IPS-NIHi11 (cell line): Measurements from ENCODE around the gene ADAT2.
"Not testable (repeated sequence)": the region's sequence is repeated elsewhere in the genome, so short reads cannot be mapped to it uniquely, and the experiment has no call there.

Experiments
- DNase-seq: peaks from one replicate; pipeline ENCODE4 v3.0.0; 2012; ENCODE audit warnings: mixed read lengths, low spot score

ADAT2 gene

DNA sequence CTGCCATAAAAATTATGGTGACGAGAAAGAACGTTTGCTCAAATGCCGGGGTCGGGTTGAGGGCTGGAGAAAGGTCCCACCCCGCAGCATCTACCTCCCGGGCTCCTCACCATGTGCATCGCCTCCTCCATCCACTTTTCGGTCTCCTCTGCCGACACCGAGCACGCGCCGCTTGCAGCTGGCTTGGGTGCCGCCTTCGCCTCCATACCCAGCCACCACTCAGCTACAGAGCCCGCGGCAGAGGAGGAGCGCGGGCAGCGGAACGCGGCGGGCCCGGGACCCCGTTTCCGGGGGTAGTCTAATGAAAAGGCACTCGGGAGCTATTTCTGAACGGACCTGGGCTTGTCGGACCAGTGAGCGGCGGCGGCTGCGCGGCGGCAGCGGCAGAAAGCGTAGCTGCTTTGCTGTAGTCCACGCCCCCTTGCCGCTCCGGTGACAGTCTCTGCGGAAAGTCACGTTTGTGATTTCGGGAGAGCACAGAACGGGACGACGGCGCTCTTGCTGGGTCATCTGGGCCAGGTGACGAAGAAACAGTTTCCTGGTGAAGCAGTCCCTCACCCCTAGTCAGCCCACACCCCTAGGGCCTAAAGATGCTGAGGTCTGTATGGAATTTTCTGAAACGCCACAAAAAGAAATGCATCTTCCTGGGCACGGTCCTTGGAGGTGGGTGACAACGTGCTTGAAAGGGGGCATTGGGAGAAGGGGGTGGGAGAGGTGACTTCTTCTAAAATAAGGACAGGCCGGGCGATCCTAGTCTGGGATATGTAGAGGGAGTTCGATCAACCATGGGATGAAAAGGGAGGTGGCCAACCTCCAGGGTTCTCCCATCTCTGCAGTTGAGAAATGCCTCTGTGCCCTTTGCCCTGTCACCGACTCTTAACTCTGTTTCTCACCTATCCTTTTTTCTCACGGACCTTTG lies at the start of gene ADAT2, which contains the start of gene PEX3:
Gene ADAT2, minus strand, starts transcription at position 243 of the 919 bp plus-strand sequence. Its CDS starts 37 bp downstream, at position 206.
Gene PEX3, plus strand, starts transcription at position 353 of the 919 bp plus-strand sequence. Its CDS starts 238 bp downstream, at position 591.
- peak; percentile 93 for DNase-seq

DNA sequence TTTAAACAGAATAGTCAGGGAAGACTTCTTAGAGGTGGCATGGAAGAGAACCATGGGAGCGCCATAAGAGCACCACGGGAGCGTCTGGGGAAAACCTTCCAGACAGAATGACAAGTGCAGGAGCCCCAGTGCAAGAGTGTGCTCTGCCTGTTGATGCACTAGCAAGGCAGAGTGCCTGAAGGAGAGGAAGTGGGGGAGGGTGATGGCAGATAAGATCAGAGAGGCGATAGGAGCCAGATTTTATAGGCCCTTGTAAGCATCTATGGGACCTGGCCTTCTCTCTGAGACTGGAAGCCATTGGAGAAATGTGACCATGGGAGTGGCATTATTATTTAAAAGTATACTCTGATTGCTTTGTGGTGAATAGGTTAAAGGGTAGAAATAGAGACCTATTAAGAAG lies 47.9 kb upstream of the ADAT2 start:
- no peak for DNase-seq

DNA sequence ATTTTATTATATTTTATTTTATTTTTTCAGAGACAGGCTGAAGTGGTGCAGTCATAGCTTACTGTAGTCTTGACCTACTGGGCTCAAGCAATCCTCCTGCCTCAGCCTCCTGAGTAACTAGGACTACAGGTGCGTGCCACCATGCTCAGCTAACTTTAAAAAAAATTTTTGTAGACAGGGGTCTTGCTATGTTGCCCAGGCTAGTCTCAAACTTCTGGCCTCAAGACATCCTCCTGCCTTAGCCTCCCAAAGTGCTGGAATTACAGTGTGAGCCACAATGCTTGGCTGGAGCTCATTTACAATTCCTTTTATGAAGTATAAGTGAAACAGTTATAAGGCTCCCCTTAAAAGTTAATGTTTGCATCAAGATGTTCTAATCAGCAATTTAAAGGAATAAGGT lies 46.5 kb upstream of the ADAT2 start:
- no peak for DNase-seq

DNA sequence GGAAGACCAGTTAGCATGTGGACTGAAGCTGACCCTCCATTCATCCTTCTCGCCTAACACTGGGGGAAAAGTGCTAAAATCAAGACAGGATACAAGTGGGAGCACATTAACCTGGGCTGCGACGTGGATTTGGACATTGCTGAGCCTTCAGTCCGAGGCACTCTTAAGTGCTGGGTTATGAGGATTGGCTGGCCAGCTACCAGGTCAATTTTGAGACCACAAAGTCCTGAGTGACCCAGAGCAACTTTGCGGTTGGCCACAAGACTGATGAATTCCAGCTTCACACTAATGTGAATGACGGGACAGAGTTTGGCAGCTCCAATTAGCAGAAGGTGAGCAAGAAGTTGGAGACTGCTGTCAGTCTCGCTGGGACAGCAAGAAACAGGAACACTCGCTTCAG lies 40.3 kb upstream of the ADAT2 start:
- no peak for DNase-seq

DNA sequence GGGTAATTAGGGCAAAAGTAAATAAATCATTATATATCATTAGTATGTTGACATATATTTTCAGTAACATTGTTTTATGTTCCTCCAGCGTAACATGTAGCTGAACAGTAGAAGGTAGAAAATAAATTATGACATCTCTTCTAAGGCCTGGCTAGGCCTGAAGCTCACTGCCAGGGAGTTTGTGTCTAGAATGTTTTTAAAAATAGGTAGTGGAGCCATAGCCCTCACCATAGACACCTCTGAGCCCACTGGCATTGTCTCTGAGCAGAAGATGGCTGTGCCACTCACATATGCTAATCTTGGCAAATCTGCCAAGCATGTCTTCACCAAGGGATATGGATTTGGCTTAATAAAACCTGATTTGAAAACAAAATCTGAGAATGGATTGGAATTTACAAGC lies 39.7 kb upstream of the ADAT2 start:
- no peak for DNase-seq

DNA sequence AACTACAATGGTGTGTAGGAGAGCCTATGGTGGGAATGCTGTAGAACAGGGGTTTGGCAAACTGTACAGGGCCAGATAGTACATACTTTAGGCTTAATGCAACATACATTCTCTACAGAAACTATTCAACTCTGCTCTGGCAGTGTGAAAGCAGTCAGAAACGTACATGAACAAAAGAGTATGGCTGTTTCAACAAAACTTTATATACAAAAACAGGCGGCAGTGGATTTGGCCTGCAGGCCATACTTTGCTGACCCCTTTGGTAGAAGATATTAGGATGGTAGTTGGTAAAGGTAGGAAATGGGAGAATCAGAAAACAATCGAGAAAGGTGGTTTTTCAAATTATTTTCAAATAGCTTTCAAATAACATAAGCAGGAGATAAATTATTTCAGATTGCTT lies 36.3 kb upstream of the ADAT2 start:
- DNase-seq: no peak

DNA sequence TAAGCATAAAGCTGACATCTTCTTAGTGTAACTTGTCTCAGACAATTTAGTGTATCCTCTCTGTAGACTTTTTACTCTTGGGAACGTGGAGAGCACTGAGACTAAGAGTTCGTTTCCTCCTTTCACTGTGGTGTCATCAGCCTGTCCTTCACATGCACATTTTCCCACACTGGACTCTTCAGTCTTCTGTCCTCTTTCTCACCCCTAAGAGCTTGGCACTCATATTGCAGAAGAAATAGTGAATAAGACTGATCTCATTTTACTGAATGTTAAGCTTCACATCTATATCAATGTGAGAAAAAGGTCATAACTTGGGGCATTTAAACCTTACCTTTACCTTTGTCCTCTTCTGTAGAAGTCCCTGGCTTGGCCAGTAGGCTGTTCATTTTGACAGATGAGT lies 35.5 kb upstream of the ADAT2 start:
- no peak for DNase-seq

DNA sequence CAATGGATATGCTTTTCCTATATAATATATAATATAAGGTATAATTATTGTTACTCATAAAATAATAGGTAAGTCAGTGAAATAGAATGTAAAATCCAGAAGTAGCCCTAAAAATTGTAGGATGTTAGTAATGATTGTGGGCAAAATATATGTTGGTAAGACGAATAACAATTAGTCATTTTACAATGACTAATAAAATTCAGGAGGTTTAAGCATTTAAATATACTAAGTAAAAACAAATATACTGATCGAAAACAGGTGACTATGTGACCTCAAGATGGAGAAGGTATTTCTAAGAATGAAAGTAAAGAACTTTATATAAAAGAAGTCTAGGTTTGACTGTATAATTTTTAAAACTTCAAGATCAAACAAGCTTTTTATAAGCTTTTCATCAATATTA lies 32.1 kb upstream of the ADAT2 start:
- DNase-seq: no peak

DNA sequence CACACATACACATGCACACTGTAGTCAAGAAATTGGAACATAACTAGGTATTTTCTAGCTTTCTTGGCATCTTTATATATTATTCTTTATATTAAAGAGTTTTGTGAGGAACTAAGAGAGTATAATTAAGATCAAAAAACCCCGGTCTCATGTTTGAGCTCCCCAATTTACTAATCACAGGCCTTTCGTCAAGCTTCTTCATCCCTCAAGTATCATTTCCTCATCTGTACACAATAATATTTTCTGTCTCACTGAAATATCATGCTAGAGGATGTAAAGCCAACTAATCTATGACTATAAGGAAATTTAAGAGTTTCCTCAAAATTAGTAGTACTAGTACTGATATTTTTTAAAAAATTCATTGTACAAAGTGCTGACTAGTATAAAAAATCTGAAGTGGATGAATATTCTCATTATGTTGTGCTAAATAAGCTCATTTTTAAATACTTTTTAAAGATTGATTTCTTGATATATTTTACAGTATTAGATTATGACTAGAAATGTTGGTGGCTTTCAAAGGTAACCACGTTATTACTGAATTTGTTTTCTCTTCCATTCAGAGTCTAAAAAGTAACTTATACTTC lies 28.1 kb upstream of the ADAT2 start:
- DNase-seq: no peak

DNA sequence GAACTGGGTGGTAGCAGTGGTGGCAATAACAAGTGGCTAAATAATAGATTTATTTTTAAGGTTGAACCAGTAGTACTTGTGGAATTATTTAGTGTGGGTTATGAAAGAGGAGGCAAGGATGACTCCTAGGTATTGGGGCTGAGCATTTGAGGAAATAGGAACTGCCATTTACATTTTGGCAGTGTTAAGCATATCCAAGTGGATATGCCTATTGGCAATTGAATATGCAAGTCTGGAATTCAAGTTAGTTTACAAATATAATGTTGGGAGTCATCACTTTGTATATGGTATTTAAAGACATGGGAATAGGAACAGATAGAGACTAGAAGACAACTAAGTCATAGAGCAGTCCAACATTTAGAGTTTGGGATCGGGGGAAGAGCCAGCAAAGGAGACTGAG lies 26.1 kb upstream of the ADAT2 start:
- DNase-seq: no peak

DNA sequence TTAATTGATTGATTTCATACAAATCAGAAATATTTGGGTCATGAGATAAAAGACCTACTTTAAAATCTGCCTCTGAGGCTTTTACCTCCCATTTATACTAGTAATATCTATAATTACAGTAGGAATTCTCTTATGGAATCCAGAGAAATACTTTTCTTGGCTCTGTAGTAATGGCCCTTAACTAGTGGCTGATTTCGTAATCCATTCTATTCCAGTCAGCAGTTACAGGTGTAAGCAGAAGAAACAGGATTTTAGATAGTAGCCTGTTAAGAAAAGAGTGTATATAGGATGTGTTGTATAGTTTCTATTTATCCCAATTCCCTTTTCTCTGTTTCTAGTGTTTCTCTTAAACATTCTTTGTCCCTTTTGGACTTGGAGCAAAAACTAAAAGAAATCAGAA lies 21.3 kb upstream of the ADAT2 start:
- DNase-seq: no peak

DNA sequence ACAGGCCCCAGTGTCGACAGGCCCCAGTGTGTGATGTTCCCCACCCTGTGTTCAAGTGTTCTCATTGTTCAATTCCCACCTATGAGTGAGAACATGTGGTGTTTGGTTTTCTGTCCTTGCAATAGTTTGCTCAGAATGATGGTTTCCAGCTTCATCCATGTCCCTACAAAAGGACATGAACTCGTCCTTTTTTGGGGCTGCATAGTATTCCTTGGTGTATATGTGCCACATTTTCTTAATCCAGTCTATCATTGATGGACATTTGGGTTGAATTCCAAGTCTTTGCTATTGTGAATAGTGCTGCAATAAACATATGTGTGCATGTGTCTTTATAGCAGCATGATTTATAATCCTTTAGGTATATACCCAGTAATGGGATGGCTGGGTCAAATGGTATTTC lies 18.3 kb upstream of the ADAT2 start:
- DNase-seq: not testable (repeated sequence)

DNA sequence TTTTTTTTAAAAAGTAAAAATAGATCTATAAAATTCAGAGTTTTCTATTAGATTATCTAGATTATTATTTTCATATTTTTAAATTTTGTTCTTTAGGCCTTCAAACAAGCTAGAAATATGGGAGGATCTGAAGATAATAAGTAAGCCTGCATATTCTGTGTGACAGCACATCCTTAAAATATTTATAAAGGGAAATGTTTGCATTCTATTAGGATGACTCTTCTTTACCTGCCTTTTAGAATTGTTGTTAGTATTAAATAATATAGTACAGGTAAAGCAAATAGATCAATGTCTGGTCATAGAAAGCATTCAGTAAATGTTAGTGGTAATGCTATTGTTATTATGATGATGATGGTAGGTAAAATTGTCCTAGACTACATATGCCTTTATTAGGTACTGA lies 17.5 kb upstream of the ADAT2 start:
- DNase-seq: no peak

DNA sequence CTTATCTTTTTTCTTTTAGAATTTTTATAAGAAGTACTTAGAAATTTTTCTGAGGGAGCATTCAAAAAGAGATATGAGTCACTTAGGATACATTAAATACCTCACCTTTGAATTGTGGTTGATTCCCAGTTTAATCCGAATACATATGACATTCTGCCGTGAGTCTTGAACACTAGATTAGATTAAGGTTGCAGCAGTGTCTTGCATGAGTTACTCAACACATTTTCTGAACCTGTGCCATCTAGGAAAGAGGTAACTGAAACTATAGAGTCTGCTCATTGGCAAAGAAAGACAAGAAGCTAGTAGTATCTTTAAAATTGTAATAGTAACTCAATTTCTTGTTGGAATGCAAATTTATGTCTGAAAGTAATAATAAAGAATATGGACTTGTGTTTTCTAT lies 15.1 kb upstream of the ADAT2 start:
- no peak for DNase-seq

DNA sequence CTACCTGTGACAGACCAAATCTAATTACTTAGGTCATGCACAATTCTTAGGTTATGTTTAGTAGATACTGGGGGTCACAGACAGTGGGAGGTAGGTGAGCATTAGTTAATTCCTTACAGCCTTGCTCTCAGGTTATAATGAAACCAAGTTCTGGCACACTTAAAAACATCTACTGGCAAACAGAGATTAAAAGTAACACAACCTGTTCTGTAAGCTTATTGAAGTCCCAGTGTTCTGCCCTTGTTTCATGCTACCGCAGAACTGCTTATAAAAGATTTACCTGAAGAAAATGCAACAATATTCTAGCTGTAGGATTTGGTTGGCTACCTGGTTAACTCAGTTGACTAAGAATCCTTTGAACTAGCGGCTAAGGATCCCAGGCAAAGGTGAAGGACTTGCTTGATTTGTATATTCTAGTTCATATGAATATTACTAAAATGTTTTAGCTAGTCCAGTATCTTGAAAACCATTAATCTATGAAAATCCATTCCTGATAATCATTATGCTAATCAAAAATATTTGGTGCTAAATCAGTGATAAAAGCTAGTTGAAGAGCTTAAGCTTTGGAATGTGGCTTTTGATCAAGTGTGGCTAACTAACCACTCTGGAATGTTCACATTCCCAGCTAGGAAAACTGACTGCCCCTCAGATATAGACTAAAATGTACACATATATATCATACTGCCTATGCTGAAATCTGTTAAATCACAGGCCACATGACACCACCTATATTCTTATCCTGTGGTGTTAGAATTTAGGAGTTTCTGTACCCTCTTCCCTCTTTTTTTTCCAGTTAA lies 7.3 kb upstream of the ADAT2 start:
- DNase-seq: no peak

DNA sequence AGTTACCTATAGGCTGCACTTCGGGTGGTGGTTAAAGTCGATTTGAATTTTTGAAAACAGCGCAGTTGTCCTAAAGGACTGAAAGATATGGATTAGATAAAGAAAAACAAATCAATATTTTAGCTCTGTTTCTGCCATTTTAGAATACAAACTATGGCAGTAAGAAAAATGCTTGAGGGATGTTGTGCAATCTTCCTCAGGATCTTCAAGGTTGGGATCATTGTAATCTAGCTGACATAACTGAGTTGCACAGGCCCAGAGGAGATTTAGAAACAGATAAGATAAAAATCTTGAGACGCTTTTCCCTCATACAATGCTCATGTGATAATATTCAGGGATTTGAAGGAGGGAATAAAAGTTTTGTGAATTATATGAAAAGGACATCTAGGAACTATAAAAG lies 1.0 kb upstream of the ADAT2 start:
- no peak for DNase-seq

DNA sequence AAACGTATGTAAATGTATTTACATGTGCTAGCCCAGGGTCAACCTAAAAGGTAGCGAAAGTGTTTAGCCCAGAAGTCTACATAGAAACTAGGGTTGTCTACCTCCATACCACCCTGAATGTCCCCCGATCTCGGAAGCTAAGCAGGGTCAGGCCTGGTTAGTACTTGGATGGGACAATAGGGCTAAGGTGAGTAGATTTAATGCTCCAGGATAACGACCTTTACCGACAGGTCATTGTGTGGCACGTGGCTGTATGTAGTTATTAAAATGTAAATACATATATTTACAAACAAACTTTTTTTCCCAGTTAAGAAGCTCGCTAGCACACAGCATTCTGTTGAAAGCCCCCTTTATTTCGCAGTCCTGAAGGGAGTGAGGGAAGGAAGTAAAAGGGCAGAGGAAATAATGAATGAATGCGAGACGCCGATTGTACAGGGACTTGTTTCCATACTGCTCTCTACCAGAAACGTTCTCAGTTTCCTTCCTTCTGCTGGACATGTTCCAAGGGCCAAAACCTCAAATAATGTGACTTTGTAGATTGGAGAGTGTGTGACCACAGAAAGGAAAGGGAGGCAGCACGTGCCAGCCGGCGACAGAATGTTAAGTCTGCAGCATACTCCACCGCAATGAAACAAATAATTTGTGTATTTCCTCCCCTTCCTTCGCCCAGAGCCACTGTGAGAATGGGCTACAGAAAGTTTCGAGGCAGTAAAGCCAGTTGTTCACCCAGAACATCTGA lies 612 bp downstream of the ADAT2 start:
- no peak for DNase-seq

DNA sequence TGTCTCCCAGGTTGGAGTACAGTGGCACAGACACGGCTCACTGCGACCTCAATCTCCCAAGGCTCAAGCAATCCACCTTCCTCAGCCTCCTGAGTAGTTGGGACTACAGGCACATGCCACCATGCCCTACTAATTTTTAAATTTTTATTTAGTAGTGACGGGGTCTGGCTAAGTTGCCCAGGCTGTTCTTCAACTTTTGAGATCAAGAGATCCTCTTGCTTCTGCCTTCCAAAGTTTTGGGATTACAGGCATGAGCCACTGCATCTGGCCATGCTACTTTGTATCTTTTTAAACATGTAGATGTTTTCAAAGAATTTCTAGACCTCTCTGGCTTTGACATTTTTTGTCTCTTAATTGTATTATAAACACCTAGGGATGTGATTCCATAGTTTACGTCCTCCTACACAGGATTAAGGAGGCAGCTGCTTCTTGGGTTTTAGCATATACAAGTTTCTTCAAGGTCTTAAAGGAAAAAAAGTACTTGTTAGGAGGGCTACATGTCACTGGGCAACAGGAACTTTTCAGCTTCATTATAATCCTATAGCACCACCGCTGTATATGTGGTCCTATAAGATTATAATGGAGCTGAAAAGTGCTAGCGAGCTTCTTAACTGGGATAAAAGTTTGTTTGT lies 1.3 kb downstream of the ADAT2 start:
- DNase-seq: no peak

DNA sequence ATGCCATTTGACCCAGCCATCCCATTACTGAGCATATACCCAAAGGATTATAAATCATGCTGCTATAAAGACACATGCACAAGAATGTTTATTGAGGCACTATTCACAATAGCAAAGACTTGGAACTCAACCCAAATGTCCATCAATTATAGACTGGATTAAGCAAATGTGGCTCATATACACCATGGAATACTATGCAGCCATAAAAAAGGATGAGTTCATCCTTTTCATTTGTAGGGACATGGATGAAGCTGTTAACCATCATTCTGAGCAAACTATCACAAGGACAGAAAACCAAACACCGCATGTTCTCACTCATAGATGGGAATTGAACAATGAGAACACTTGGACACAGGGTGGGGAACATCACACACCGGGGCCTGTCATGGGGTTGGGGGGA lies 2.6 kb downstream of the ADAT2 start:
- DNase-seq: not testable (repeated sequence)

DNA sequence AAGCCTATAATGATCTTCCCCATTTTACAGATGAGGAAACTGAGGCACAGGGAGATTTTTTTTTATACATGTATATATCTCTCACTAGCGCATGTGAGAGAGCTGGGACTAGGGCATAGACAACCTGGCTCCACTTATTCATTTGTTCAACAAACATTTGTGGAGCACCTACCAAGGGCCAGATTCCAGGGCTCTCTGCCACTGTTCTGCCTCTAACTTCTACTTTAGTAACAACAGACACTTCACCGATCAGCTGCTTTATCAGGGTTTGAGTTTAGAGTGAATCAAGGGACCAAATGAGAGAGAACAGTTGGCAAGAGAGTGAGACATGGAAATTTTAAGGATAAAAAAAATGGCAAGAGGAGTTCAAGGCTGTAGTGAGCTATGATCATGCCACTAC lies 7.4 kb downstream of the ADAT2 start:
- DNase-seq: no peak
